ENCODE measurements around the gene AIMP2.
"Not testable (repeated sequence)": the region's sequence is repeated elsewhere in the genome, so short reads cannot be mapped to it uniquely, and the experiment has no call there.

AIMP2 gene

DNA sequence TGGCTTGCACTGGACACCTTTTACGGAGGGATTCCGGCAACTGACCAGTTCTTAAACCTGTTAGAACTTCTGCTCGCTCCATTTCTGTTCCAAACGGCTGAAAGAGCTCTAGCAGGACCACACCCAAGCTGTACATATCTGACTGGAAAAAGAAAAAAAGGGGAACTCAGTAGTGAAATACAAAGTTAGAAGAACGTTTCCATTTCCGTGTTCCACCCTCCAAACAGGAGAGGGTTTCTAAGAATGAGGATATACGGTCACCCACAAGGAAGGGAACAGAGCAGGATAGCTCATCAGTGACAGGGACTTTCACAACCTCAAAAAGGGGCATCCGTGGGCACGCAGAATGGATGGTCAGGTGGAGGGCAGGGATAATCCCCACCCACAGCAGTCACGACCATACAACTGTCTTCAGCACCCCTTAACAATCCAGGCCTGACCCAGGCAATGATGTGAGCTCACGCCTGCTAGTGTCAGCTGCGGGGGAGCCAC is 17.8 kb downstream of the AIMP2 start:
- no peak for DNase-seq

DNA sequence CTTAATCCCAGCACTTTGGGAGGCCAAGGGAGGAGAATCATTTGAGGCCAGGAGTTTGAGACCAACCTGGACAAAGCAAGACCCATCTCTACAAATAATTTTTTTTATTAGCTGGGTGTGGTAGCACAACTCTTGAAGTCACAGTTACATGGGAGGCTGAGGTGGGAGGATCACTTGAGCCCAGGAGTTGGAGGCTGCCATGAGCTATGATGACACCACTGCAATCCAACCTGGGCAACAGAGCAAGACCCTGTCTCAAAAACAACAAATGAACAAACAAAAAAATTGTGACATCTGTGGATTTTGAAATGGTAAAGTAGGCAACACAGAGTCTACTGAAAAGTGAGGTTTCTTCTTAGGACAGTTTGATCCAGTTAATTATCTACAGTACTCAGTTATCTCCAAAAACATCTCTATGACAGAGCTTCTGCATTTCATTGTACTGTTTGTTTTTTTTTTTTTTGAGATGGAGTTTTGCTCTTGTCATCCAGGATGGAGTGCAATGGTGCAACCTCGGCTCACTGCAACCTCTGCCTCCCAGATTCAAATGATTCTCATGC is 18.8 kb downstream of the AIMP2 start:
- no peak for DNase-seq

DNA sequence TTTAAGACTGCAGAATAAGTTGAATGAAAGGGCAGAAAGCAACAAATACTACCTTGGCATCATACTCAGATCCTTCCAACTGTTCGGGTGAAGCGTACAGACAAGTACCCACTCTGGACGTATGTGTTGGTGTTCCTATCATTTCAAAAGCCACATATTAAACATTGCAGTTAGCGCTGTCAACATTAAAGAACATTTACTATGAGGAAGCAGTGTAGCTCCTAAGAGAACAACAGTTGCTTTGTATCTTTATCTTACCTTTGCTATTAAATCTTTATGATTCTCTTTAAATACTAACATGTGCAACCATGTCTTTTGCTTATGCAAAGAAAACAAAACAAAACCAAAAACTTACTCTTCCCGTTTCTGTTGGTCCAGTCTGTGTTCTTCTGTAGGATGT is 19.5 kb downstream of the AIMP2 start:
- DNase-seq = no peak

DNA sequence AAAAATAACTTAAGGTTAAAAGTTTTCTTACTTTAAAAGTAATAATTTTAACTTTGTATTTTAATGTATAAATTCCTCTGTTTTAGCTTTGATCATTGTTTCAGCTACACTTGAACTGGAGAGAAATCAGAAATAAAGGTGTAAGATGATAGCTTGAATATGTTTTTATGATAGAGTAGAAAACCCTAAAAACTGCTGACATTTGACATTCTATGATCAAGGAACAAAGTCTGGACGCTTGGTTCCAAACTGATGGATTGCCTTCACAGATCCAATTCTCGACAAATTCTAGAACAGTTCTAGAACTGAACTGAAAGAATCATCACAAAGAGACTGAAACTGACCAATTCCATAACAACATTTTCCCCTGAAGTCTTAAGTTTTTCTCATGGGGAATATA is 21.9 kb downstream of the AIMP2 start, which contains the start of gene ANKRD61:
ANKRD61 (plus strand) TSS at position 389 of the 400 bp plus-strand sequence; CDS start at position 389, 0 bp downstream.
- no peak for DNase-seq

DNA sequence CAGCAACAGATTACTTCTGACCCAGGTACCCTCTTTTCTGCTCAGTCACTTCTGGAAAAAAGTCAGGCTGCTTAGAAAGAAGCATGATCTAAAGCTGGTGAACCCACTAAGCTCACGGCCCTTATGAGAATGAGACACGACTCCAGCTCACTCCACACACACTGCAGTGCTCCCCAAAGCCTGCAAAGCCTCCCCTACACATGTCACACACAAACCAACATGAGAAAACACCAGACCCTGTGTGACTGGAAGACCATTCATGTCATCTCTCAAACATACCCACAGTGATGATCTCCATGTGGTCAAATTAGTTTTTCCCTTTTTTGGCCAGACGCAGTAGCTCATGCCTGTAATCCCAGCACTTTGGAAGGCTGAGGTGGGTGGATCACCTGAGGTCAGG is 22.5 kb downstream of the AIMP2 start:
- DNase-seq = no peak

DNA sequence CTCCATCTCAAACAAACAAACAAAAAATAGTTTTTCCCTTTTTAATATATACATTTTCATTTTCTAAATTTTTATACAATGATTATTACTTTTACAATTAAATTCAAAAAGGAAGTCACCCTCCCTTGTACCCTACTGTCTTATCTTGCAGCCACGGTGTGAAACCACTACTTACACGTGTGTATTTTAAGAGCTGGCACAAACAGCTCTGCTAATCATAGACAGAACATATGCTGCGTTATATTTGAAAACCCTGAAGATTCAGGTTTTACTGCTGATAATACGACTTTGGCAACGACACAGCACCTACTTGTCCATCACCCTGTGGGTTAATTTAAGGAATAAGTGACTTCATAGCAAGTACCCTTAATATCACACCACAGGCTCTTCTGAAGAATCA is 23.1 kb downstream of the AIMP2 start:
- no peak for DNase-seq

DNA sequence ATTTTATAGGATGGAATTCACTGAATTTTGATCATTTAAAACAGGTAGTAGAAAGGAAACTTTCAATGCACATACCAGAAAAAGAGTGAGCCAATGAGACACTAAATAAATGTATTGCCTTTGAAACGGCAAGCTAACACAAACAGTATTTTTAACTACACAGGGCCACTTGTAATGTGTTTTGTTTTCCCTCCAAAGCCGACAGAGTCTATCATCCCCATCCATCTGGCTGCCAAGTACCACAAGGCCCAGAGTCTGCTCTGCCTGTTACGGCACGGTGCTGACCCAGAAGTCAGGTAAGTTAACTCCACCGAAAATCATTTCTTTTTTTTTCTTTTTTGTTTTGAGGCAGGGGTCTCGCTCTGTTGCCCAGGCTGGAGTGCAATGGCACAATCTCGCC is 23.6 kb downstream of the AIMP2 start:
- DNase-seq = no peak

DNA sequence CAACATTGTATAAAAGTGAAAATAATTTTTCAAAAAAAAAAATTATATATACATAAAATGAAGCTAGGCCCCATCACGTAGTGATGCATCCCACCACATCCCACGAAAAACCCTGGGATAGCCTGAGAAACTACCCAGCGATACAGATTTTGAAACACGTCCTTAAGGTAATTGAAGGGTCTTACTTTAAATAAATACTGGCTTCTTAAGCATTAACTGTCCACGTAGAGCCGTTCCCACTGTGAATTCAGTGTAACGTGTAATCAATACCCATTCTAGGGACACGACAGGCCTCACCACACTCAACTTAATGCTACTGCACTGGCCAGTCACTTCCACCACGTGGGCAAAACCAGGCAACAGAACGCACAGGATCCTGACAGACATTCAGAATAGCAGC is 26.1 kb downstream of the AIMP2 start:
- DNase-seq = no peak

DNA sequence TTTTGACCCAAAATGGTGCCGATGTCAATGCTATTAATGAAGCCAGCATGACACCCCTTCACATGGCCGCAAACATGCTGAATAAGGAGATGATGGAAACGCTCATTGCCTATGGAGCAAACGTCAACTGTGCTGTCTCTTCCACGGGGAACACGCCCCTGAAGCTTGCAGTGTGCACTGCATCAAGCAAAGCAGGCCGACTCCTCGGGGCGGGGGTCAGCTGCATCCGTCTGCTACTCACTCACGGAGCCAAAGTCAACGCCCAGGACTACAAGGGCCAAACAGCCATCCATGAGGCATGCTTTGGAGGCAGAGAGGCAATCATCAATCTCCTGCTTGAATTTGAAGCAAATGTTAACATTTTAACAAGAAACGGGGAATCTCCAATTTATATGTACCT is 26.6 kb downstream of the AIMP2 start:
- DNase-seq = no peak

DNA sequence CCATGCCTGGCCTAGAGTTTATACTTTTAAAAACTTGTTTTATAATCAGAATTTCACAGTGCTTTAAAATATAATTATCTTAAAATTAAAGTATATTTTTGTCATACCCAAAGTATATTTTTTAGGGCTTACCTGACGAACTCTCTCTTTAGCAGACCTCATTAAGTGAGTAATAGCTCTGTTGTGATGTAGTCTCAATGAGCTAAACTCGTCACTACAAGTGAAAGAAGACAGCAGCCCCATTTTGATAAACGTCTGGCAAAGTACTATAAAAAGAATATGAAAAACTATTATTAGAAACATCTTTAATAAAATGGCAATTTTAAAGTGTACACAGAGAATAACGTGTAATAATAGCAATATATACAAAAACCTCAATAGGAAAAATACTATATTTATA is 40.7 kb downstream of the AIMP2 start:
- no peak for DNase-seq

DNA sequence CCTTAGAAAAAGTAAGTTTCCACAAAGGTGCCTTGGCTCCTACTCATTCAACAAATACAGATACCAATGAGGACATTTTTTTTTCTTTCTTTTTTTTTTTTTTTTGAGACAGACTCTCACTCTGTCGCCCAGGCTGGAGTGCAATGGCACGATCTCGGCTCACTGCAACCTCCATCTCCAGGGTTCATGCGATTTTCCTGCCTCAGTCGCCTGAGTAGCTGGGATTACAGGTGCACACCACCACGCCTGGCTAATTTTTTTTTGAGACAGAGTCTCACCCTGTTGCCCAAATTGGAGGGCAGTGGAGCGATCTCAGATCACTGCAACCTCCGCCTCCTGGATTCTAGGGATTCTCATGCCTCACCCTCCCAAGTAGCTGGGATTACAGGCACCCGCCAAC is 42.1 kb downstream of the AIMP2 start:
- not testable (repeated sequence) for DNase-seq

DNA sequence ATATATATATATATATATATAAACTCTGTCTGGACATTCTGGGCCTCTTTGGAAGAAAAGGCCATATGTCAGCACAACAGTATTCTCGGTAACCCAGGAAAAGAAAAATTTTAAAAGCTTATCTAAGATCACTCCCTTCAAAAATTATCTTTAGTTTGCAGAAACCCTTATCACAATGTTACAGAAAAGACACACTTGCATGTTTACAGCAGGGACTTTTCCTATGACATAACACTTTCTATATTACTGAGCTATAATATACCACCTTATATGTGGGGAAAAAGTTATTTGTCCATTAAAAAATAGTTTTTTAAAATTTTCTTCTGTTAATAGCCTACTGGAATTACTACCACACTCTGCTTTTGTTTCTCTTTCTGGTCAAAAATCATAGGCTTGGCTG is 47.5 kb downstream of the AIMP2 start:
- DNase-seq = no peak

DNA sequence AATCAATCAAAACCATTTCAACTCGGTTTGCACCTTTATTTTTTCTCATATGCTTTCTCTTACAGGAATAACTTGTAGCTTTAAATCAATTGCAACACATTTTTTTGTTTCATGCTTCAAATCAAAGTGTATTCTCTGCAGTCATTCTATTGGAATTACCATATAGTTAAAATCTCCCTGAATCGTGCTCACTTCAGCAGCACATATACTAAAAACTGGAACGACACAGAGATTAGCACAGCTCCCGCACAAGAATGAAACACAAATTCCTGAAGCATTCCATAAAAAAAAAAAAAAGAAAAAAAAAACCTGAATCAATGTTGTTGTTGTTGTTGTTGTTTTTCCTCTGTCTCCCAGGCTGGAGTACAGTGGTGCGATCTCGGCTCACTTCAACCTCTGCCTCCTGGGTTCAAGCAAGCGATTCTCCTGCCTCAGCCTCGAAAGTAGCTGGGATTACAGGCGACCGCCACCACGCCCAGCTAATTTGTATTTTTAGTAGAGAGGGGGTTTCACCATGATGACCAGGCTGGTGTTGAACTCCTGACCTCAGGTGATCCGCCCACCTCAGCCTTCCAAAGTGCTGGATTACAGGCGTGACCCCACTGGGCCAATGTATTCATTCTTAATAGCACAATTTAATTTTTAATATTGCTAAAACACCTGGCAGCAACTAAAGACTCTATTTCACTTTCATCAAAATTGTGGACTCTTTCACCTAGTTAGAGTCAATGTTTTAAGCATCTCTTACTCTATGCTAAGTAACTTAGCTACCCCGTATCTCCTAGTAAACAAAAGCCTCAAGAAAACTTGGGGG is 48.5 kb downstream of the AIMP2 start:
- DNase-seq = no peak

DNA sequence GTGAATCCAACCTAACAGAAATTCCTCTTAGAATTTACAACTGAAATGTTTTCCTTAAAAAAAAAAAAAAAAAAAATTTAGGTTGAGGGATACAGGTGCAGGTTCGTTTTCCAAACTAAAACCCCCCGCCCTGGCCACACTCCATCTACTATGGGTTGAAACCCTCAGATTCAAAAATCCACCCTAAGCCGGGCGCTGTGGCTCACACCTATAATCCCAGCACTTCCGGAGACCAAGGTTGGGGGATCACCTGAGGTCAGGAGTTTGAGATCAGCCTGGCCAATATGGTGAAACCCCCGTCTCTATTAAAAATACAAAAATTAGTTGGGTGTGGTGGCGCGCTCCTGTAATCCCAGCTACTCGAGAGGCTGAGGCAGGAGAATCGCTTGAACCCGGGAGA is 50.9 kb downstream of the AIMP2 start:
- DNase-seq = not testable (repeated sequence)

DNA sequence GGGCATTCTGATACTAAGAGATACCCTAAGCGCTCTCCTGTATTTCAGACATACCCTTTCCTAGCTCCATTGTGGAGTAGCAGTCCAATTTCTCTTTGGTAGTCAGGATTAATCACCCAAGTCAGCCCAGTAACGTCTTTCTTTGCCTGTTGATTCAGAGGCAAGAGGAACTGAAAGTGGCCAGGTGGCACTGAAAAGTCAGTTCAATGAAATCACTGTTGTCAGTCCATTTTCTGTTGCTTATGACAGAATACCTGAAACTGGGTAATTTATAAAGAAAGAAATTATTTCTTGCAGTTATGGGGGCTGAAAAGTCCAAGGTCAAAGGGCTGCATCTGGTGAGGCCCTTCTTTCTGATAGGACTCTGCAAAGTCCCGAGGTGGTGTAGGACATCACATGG is 62.3 kb downstream of the AIMP2 start:
- DNase-seq = no peak
